ENCODE data around the gene TMEM123. TPM values are rescaled to one million over a fixed set of nuclear protein-coding genes. Genes with fewer than 3 reads are reported as not detected.

Gene TMEM123
- total RNA-seq, 1 experiment from 2014 or later, result 116 TPM

DNA sequence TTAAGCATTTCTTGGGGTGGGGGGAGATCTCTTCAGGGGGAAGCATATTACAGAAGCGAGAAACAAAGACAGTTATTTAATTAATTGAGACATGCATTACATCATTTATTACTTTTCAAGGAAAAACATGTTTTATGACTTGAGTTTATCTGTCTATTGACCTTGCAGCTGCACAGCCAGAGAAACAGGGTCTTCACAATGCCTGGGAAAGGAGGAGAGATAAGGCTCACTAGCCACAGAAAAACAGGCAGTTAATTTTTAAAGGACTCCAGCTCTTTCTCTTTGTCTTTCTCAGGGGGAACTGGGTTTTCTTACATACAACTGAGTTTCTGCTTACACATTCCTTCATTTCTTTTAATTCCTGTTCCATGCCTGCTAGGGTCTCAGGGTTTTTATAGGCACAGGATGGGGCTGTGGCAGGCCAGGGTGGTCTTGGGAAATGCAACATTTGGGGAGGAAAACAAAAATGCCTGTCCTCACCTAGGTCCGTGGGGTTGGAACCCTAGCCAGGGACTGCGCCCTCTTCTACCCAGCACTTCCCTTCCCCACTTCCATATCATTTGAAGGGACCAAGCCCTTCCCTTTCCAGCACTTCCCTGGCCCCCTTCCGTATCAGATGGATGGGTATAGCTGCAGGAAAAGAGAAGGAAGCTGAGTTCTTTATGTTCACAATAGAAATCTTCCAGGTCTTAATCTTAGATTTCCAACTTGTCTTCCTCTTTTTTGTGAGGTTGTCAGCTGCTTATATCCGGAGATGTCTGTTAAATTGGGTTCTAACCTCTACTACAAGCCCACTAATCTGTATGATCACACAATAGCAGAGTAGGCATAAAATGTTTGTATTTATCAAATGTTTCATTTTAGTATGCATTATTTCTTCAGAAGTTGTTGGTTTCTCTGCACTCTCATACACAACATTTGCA is 67.2 kb downstream of the TMEM123 start:
- Mint-ChIP-seq H3K27me3 (ENCODE audit: low read depth) (no peaks in the 10 kb centered on the region), H3K36me3 (peaks cover 10% of the 10 kb centered on the region), H3K4me3 (no peak overlapping the region), H3K4me1 (peaks cover 14% of the 10 kb centered on the region), H3K9me3 (no peaks in the 10 kb centered on the region), H3K27ac (no peak overlapping the region)
- ChIA-PET POLR2A (no interaction called here), CTCF (no interaction called here)
- DNase-seq (ENCODE audit: low spot score) (no peak), ATAC-seq (no peak)
- TF ChIP-seq NR2C2 (CRISPR knock-in tag; IDR thresholded peaks at IDR 0.05) (no peak), ETV6 (CRISPR knock-in tag; IDR thresholded peaks at IDR 0.05) (no peak), ZNF396 (CRISPR knock-in tag; IDR thresholded peaks at IDR 0.05; ENCODE audit: borderline replicate concordance) (no peak), CBFB (CRISPR knock-in tag; IDR thresholded peaks at IDR 0.05; ENCODE audit: low read depth) (no peak), SOX15 (CRISPR knock-in tag; IDR thresholded peaks at IDR 0.05) (no peak), JUN (CRISPR knock-in tag; IDR thresholded peaks at IDR 0.05) (no peak), ZNF423 (CRISPR knock-in tag; IDR thresholded peaks at IDR 0.05) (no peak), NFE2L1 (CRISPR knock-in tag; IDR thresholded peaks at IDR 0.05) (no peak)
- TF ChIP-seq, protein P1, sequence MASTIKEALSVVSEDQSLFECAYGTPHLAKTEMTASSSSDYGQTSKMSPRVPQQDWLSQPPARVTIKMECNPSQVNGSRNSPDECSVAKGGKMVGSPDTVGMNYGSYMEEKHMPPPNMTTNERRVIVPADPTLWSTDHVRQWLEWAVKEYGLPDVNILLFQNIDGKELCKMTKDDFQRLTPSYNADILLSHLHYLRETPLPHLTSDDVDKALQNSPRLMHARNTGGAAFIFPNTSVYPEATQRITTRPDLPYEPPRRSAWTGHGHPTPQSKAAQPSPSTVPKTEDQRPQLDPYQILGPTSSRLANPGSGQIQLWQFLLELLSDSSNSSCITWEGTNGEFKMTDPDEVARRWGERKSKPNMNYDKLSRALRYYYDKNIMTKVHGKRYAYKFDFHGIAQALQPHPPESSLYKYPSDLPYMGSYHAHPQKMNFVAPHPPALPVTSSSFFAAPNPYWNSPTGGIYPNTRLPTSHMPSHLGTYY (CRISPR knock-in tag; IDR thresholded peaks at IDR 0.05), result no peak
- TF ChIP-seq, protein P2, sequence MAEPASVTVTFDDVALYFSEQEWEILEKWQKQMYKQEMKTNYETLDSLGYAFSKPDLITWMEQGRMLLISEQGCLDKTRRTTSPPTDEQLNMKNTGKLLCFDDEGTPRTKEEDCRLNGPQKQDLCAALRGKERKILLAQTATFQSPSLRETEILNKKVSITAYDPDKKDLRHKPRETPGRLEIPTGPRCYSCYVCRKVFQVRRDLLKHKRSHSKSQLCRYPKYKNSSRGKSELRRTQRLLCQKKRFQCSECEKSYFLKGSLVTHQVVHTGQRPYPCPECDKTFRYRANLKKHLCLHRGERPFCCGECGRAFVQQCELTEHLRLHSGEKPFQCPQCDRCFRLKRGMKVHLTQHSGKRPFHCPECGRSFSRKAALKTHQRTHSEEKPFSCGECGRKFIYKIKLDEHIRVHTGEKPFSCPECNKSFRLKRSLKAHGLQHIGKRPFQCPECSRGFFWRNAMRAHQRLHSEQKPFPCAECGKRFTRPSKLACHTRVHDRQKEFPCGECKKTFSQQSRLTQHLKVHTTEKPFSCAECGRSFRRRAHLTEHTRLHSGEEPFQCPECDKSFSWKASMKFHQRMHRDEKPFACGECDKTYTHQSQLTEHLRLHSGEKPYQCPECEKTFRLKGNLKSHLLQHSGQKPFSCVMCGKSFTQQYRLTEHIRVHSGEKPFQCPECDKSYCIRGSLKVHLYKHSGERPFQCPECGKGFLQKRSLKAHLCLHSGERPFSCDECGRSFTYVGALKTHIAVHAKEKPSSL (CRISPR knock-in tag; conservative IDR thresholded peaks at IDR 0.05), result no peak
- TF ChIP-seq, protein P3, sequence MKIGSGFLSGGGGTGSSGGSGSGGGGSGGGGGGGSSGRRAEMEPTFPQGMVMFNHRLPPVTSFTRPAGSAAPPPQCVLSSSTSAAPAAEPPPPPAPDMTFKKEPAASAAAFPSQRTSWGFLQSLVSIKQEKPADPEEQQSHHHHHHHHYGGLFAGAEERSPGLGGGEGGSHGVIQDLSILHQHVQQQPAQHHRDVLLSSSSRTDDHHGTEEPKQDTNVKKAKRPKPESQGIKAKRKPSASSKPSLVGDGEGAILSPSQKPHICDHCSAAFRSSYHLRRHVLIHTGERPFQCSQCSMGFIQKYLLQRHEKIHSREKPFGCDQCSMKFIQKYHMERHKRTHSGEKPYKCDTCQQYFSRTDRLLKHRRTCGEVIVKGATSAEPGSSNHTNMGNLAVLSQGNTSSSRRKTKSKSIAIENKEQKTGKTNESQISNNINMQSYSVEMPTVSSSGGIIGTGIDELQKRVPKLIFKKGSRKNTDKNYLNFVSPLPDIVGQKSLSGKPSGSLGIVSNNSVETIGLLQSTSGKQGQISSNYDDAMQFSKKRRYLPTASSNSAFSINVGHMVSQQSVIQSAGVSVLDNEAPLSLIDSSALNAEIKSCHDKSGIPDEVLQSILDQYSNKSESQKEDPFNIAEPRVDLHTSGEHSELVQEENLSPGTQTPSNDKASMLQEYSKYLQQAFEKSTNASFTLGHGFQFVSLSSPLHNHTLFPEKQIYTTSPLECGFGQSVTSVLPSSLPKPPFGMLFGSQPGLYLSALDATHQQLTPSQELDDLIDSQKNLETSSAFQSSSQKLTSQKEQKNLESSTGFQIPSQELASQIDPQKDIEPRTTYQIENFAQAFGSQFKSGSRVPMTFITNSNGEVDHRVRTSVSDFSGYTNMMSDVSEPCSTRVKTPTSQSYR (CRISPR knock-in tag; IDR thresholded peaks at IDR 0.05), result no peak
- TF ChIP-seq, protein P4, sequence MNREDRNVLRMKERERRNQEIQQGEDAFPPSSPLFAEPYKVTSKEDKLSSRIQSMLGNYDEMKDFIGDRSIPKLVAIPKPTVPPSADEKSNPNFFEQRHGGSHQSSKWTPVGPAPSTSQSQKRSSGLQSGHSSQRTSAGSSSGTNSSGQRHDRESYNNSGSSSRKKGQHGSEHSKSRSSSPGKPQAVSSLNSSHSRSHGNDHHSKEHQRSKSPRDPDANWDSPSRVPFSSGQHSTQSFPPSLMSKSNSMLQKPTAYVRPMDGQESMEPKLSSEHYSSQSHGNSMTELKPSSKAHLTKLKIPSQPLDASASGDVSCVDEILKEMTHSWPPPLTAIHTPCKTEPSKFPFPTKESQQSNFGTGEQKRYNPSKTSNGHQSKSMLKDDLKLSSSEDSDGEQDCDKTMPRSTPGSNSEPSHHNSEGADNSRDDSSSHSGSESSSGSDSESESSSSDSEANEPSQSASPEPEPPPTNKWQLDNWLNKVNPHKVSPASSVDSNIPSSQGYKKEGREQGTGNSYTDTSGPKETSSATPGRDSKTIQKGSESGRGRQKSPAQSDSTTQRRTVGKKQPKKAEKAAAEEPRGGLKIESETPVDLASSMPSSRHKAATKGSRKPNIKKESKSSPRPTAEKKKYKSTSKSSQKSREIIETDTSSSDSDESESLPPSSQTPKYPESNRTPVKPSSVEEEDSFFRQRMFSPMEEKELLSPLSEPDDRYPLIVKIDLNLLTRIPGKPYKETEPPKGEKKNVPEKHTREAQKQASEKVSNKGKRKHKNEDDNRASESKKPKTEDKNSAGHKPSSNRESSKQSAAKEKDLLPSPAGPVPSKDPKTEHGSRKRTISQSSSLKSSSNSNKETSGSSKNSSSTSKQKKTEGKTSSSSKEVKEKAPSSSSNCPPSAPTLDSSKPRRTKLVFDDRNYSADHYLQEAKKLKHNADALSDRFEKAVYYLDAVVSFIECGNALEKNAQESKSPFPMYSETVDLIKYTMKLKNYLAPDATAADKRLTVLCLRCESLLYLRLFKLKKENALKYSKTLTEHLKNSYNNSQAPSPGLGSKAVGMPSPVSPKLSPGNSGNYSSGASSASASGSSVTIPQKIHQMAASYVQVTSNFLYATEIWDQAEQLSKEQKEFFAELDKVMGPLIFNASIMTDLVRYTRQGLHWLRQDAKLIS (CRISPR knock-in tag; IDR thresholded peaks at IDR 0.05; ENCODE audit: borderline replicate concordance), result no peak
- TF ChIP-seq, protein P5, sequence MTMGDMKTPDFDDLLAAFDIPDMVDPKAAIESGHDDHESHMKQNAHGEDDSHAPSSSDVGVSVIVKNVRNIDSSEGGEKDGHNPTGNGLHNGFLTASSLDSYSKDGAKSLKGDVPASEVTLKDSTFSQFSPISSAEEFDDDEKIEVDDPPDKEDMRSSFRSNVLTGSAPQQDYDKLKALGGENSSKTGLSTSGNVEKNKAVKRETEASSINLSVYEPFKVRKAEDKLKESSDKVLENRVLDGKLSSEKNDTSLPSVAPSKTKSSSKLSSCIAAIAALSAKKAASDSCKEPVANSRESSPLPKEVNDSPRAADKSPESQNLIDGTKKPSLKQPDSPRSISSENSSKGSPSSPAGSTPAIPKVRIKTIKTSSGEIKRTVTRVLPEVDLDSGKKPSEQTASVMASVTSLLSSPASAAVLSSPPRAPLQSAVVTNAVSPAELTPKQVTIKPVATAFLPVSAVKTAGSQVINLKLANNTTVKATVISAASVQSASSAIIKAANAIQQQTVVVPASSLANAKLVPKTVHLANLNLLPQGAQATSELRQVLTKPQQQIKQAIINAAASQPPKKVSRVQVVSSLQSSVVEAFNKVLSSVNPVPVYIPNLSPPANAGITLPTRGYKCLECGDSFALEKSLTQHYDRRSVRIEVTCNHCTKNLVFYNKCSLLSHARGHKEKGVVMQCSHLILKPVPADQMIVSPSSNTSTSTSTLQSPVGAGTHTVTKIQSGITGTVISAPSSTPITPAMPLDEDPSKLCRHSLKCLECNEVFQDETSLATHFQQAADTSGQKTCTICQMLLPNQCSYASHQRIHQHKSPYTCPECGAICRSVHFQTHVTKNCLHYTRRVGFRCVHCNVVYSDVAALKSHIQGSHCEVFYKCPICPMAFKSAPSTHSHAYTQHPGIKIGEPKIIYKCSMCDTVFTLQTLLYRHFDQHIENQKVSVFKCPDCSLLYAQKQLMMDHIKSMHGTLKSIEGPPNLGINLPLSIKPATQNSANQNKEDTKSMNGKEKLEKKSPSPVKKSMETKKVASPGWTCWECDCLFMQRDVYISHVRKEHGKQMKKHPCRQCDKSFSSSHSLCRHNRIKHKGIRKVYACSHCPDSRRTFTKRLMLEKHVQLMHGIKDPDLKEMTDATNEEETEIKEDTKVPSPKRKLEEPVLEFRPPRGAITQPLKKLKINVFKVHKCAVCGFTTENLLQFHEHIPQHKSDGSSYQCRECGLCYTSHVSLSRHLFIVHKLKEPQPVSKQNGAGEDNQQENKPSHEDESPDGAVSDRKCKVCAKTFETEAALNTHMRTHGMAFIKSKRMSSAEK (CRISPR knock-in tag; IDR thresholded peaks at IDR 0.05; ENCODE audit: borderline replicate concordance), result no peak
